WI38 (cell line): ENCODE data around the gene CABCOCO1.
"Not testable (repeated sequence)": the region's sequence is repeated elsewhere in the genome, so short reads cannot be mapped to it uniquely, and the experiment has no call there.

ENCODE experiments used
- H3K4me3 ChIP-seq: 2 replicates; pipeline ENCODE4 v1.5.1; 2011; ENCODE audit warnings: low read depth, mild to moderate bottlenecking, control low read depth, low read length
- CTCF ChIP-seq: IDR thresholded peaks from 2 replicates; pipeline ENCODE4 v1.5.1; 2012; ENCODE audit warnings: low read depth, mild to moderate bottlenecking, control low read depth, low read length

CABCOCO1 gene

GRCh38 chr10:61669161-61669725, 6.5 kb downstream of the CABCOCO1 start:
- H3K4me3 ChIP-seq = no peak overlapping the region
- no peak for TF ChIP-seq CTCF

DNA sequence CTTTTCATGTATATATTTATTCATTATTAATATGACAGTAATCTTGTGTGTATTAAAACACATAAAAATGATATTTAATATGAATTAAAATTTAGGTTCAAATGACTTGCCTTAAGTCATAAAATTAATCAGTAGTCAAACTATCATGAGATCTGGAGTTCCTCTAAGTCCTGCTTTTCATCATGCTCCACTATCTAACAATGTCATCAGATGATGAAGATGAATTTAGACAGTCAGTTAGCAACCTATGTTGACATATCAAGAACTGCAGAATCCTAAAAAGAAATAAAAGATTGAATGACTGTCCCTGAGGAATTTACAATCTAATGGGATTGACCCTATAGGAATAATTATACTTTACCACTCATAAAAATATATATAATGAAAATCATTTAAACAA, 7.1 kb downstream of the CABCOCO1 start:
- no peak overlapping the region for H3K4me3 ChIP-seq
- TF ChIP-seq CTCF = no peak

DNA sequence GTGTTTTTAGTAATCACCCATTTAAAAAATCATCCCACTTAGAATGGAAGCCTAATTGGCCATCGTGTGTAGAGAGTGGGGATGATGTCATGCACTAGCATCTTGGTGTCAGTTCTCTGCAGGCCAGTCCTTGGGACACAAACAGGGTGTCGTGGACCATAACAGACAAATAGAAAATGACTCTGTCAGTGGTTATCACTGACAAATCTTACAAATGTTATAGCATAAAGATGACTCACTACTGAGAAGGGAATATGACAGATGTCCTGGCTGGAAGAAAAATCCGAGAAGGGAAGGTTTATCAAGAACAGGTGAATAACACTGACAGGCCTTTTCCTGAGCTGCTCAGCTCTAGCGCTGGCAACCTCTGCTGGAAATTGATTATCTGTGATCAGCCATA, 10.6 kb downstream of the CABCOCO1 start:
- H3K4me3 ChIP-seq = no peak overlapping the region
- no peak for TF ChIP-seq CTCF

DNA sequence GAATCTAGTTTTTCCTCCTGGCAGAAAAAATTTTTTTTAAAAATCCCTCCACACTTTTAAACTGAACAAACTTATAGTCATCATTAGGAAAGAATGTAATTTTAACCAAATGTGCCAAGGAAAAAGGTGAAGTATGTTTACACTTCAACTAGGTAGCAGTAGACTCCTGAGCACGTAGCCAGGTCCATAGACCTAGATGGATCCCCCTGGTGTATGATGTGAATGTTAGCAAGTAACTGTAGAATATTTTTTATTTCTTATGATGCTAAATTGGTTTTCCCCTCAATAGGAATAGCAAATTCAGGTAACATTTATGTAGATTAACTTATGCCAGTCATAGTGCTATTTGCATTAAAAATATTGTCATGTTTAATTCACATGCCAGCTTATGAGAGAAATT, 19.6 kb downstream of the CABCOCO1 start:
- no peak overlapping the region for H3K4me3 ChIP-seq
- no peak for TF ChIP-seq CTCF

DNA sequence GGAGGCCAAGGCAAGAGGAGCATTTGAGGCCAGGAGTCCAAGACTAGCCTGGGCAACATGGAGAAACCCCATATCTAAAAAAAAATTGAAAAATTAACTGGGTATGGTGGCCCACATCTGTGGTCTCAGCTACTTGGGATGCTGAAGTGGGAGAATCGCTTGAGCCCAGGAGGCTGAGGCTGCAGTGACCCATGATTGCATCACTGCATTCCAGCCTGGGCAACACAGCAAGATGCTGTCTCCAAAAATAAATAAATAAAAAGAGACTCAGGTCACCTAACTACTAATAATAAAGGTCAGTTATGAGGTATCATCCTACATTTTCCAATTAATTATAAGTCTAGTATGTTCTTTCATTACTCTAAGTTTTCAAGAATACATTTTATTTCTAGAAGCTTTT, 20.6 kb downstream of the CABCOCO1 start:
- H3K4me3 ChIP-seq = no peak overlapping the region
- no peak for TF ChIP-seq CTCF

DNA sequence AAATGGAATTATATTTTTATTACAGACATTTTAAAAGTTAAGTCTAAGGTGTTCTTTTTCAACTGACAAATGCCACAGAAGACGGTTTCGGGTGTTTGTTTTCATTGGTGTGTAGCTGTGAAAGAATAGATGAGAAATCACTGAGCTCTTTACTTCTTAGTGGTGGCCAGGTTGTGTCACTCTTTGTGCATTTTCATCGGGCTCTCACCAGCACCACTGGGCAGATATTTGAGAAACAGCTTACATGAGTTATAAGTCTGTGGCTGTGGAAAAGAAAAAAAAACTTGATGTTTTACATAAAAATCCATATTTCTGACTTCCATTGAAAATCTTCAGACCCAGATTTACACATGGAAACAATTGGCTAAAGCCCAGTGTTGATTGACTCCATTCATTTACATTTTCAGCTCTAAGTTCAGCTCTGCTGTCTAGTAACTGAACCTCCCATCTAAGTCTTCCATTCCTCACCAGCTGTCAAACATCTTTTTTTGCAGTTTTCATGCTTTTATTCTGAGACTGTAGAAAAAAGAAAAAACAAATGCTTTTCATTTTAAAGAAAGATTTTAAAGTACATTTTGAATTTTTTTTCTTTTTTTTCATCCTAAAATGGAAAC, 22.3 kb downstream of the CABCOCO1 start:
- TF ChIP-seq CTCF = no peak

GRCh38 chr10:61688551-61689308, 26.0 kb downstream of the CABCOCO1 start:
- TF ChIP-seq CTCF = no peak
- no peak overlapping the region for H3K4me3 ChIP-seq

More for the DNA sequence above, 22.3 kb downstream of the CABCOCO1 start:
- H3K4me3 ChIP-seq = no peak overlapping the region

- H3K4me3 ChIP-seq = not testable (repeated sequence)
Observed at GRCh38 chr10:61691667-61692066, 28.9 kb downstream of the CABCOCO1 start.
